Activated T-helper 1 cell treated with anti-CD3 and anti-CD28 coated beads, Interleukin-2, amount 50 U/mL, for 16 hours (primary cell): Measurements from ENCODE around the gene VANGL2.

Experiments used
- DNase-seq, 2 donors: peaks; one replicate each; pipeline ENCODE4 v3.0.0-alpha.2; 2020; ENCODE audit warnings: low read depth in 1 of 2, low spot score in 1 of 2

Gene VANGL2

GRCh38 chr1:160405331-160405877, 5.0 kb downstream of the VANGL2 start:
- DNase-seq: no peak

GRCh38 chr1:160406131-160406968, 6.0 kb downstream of the VANGL2 start:
- DNase-seq: no peak

- no peak for DNase-seq
Measured at GRCh38 chr1:160407839-160408801, 7.8 kb downstream of the VANGL2 start.

- no peak for DNase-seq
Measured at GRCh38 chr1:160408864-160409263, 8.5 kb downstream of the VANGL2 start.

GRCh38 chr1:160409486-160409885, 9.1 kb downstream of the VANGL2 start:
- DNase-seq: no peak

- DNase-seq: no peak
Measured at GRCh38 chr1:160410406-160411005, 10.1 kb downstream of the VANGL2 start.

- no peak for DNase-seq
Measured at GRCh38 chr1:160411271-160412027, 11.1 kb downstream of the VANGL2 start.

- DNase-seq: no peak
Measured at GRCh38 chr1:160412028-160412362, 11.6 kb downstream of the VANGL2 start.

GRCh38 chr1:160413716-160414115, 13.4 kb downstream of the VANGL2 start:
- DNase-seq: no peak

GRCh38 chr1:160414881-160415280, 14.5 kb downstream of the VANGL2 start:
- no peak for DNase-seq

- DNase-seq: no peak
Measured at GRCh38 chr1:160415696-160416290, 15.4 kb downstream of the VANGL2 start.

GRCh38 chr1:160416369-160416768, 16.0 kb downstream of the VANGL2 start:
- DNase-seq: no peak

- no peak for DNase-seq
Measured at GRCh38 chr1:160418483-160418882, 18.1 kb downstream of the VANGL2 start.

- DNase-seq: no peak
Measured at GRCh38 chr1:160419150-160419837, 18.9 kb downstream of the VANGL2 start.

GRCh38 chr1:160419838-160420169, 19.4 kb downstream of the VANGL2 start:
- no peak for DNase-seq

GRCh38 chr1:160420881-160421842, 20.8 kb downstream of the VANGL2 start:
- no peak for DNase-seq

GRCh38 chr1:160421881-160422280, 21.5 kb downstream of the VANGL2 start:
- DNase-seq: no peak

GRCh38 chr1:160423966-160424365, 23.6 kb downstream of the VANGL2 start:
- DNase-seq: no peak

GRCh38 chr1:160425847-160426246, 25.5 kb downstream of the VANGL2 start:
- DNase-seq: no peak
